BE2C (cell line): ENCODE measurements around the gene LAMP1.

Experiments
- DNase-seq: peaks from one replicate; pipeline ENCODE4 v3.0.0-alpha.2; 2020
- H3K27me3 ChIP-seq: fragments of 250-450 bp; sonication (Bioruptor Pico); 2 replicates; pipeline ENCODE4 v1.5.1; 2020; ENCODE audit warnings: mild to moderate bottlenecking
- H3K36me3 ChIP-seq: fragments of 250-450 bp; sonication (Bioruptor Pico); 2 replicates; pipeline ENCODE4 v1.5.1; 2020; ENCODE audit warnings: mild to moderate bottlenecking
- H3K4me1 ChIP-seq: fragments of 250-450 bp; sonication (Bioruptor Pico); 2 replicates; pipeline ENCODE4 v1.5.1; 2020
- H3K4me3 ChIP-seq: 2 replicates; pipeline ENCODE4 v1.5.1; 2011; ENCODE audit warnings: low read depth, low read length
- H3K9me3 ChIP-seq: fragments of 250-450 bp; sonication (Bioruptor Pico); 2 replicates; pipeline ENCODE4 v1.5.1; 2020
- CTCF ChIP-seq: IDR thresholded peaks from 2 replicates; pipeline ENCODE4 v1.5.1; 2012; ENCODE audit warnings: mild to moderate bottlenecking, low read depth, low read length

Gene LAMP1

GRCh38 chr13:113315992-113316391 is 19.0 kb downstream of the LAMP1 start:
- no peak for DNase-seq
- peaks cover 34% of the 10 kb centered on the region for H3K36me3 ChIP-seq

GRCh38 chr13:113317031-113317430 is 20.0 kb downstream of the LAMP1 start:
- no peaks in the 10 kb centered on the region for H3K9me3 ChIP-seq
- H3K4me3 ChIP-seq = no peak overlapping the region
- no peak for DNase-seq
- no peaks in the 10 kb centered on the region for H3K27me3 ChIP-seq
- TF ChIP-seq CTCF = no peak
- no peaks in the 10 kb centered on the region for H3K4me1 ChIP-seq
- peaks cover 38% of the 10 kb centered on the region for H3K36me3 ChIP-seq

More at GRCh38 chr13:113315992-113316391, 19.0 kb downstream of the LAMP1 start:
- H3K4me3 ChIP-seq = no peak overlapping the region
- no peaks in the 10 kb centered on the region for H3K4me1 ChIP-seq
- TF ChIP-seq CTCF = no peak
- H3K27me3 ChIP-seq = no peaks in the 10 kb centered on the region
- no peaks in the 10 kb centered on the region for H3K9me3 ChIP-seq

- Histone ChIP-seq H3K9me3 (no peaks in the 10 kb centered on the region), H3K27me3 (no peaks in the 10 kb centered on the region), H3K4me3 (no peak overlapping the region), H3K4me1 (no peaks in the 10 kb centered on the region), H3K36me3 (peaks cover 41% of the 10 kb centered on the region)
- TF ChIP-seq CTCF = no peak
- no peak for DNase-seq
Observed at GRCh38 chr13:113318956-113319355, 21.9 kb downstream of the LAMP1 start.

- no peaks in the 10 kb centered on the region for H3K9me3 ChIP-seq
- no peaks in the 10 kb centered on the region for H3K4me1 ChIP-seq
- no peak for DNase-seq
- H3K27me3 ChIP-seq = no peaks in the 10 kb centered on the region
- no peak overlapping the region for H3K4me3 ChIP-seq
- H3K36me3 ChIP-seq = peaks cover 41% of the 10 kb centered on the region
- no peak for TF ChIP-seq CTCF
Observed at GRCh38 chr13:113319371-113319770, 22.3 kb downstream of the LAMP1 start.

GRCh38 chr13:113320226-113320875 is 23.3 kb downstream of the LAMP1 start:
- H3K4me1 ChIP-seq = no peaks in the 10 kb centered on the region
- no peaks in the 10 kb centered on the region for H3K9me3 ChIP-seq
- H3K36me3 ChIP-seq = peaks cover 41% of the 10 kb centered on the region
- no peaks in the 10 kb centered on the region for H3K27me3 ChIP-seq
- no peak overlapping the region for H3K4me3 ChIP-seq
- no peak for TF ChIP-seq CTCF
- DNase-seq = no peak

- DNase-seq = no peak
- TF ChIP-seq CTCF = no peak
- Histone ChIP-seq H3K9me3 (no peaks in the 10 kb centered on the region), H3K4me3 (no peak overlapping the region), H3K4me1 (no peaks in the 10 kb centered on the region), H3K27me3 (peaks cover 2% of the 10 kb centered on the region), H3K36me3 (peaks cover 38% of the 10 kb centered on the region)
Observed at GRCh38 chr13:113321546-113321945, 24.5 kb downstream of the LAMP1 start.
